Activated CD4-positive, alpha-beta memory T cell treated with anti-CD3 and anti-CD28 coated beads, Interleukin-2, amount 10 ng/mL, durations not matched to agents 7 days and 5 days (primary cell): ENCODE results near the gene MRPL34. TPM values are rescaled to one million over a fixed set of nuclear protein-coding genes. Genes with fewer than 3 reads are reported as not detected.
"Not testable (repeated sequence)": the region's sequence is repeated elsewhere in the genome, so short reads cannot be mapped to it uniquely, and the experiment has no call there.

Experiments
- CTCF ChIA-PET: fragments of 350-600 bp; sonication (Branson Sonifier 250); formaldehyde crosslinking; loops from one replicate; lab custom pipeline; 2021; ENCODE audit warnings: antibody characterized with exemption, inconsistent platforms; lab: Charles Lee
- POLR2A ChIA-PET: fragments of 350-600 bp; sonication (Branson Sonifier 250); formaldehyde crosslinking; loops from one replicate; lab custom pipeline; 2021; ENCODE audit warnings: antibody characterized with exemption; lab: Charles Lee
- DNase-seq: peaks from one replicate; pipeline ENCODE4 v3.0.0-alpha.2; 2020
- H3K27ac Mint-ChIP-seq: one replicate; pipeline ENCODE4 v1.8.0; 2021; ENCODE audit warnings: mild to moderate bottlenecking, mixed read lengths
- H3K27me3 Mint-ChIP-seq: one replicate; pipeline ENCODE4 v1.8.0; 2021; ENCODE audit warnings: mixed read lengths
- H3K36me3 Mint-ChIP-seq: one replicate; pipeline ENCODE4 v1.8.0; 2021; ENCODE audit warnings: low read depth, mixed read lengths
- H3K4me1 Mint-ChIP-seq: one replicate; pipeline ENCODE4 v1.8.0; 2021; ENCODE audit warnings: mixed read lengths
- H3K4me3 Mint-ChIP-seq: one replicate; pipeline ENCODE4 v1.8.0; 2021; ENCODE audit warnings: mild to moderate bottlenecking, mixed read lengths
- H3K9me3 Mint-ChIP-seq: one replicate; pipeline ENCODE4 v1.8.0; 2021; ENCODE audit warnings: mixed read lengths
- total RNA-seq, 2 experiments: library from RNA; stranded (reverse); gene quantifications; one replicate each; pipeline ENCODE4 v1.2.3, GENCODE V29; 2021

The MRPL34 gene
- total RNA-seq, 2 experiments from 2014 or later, result 82.8 to 98.3 TPM

DNA sequence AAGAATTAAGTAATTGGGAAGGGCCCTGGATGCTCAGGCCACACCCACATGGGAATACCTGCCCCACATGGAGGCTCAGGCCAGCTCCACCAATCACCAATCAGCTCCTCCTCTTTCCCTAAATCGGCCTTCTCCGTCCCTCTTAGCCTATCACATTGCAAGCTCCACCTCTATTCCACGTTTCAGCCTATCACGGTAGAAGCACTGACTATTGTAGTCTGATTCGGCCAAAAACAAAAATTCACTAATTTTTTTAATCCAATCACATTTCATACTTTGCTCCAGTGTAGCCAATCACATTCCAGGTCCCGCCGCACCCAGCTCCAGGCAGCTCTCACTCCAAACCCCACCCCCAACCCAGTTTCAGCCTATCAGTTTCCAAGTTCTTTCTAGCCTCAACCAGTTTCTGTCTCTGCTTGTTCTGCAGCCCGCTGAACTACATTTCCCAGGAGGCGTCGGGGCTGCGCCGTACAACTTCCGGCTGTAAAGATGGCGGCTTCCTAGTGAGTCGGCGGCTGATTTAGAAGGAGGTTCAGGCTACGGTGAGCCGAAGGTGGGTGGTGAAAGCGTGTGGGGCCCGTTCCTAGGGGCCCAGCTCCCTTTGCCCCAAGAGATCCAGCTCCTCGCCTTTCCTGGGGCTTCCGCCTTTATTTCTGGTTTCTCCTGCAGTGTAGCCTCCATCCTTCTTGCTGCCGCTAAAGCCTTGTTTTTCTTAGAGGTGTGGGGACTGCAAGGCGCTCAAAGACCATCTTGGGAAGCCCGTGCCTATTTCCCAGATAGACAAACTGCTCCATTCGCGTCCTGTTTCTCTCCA, 38.5 kb upstream of the MRPL34 start, which contains the start of gene BABAM1:
Gene BABAM1 (plus strand): TSS at position 469 of the 814 bp plus-strand sequence. CDS start 1,364 bp downstream, outside the sequence.
- Mint-ChIP-seq H3K27me3 (no peaks in the 10 kb centered on the region), H3K4me1 (peaks cover 31% of the 10 kb centered on the region), H3K27ac (peak within 1 kb of the TSS; percentile 47), H3K9me3 (no peaks in the 10 kb centered on the region), H3K4me3 (peak within 1 kb of the TSS; percentile 85), H3K36me3 (peaks cover 9% of the 10 kb centered on the region)
- DNase-seq, result peak; percentile 97
- ChIA-PET POLR2A (interaction anchor here (0.5 to 4.2 kb wide), 19 partner anchors 8 to 919 kb away, joined by 3 to 26 read pairs (median 4); partner anchors contain the start of genes ANKLE1, BST2, CCDC124 and DDA1), CTCF (interaction anchor here (0.6 to 2.9 kb wide), 19 partner anchors 9 to 825 kb away, joined by 3 to 33 read pairs (median 4); partner anchors contain the start of genes ABHD8, ANKLE1, DDA1 and MRPL34)

GRCh38 chr19:17268754-17269153, 36.9 kb upstream of the MRPL34 start:
- no peak for DNase-seq
- Mint-ChIP-seq H3K27me3 (no peaks in the 10 kb centered on the region), H3K4me1 (peaks cover 28% of the 10 kb centered on the region), H3K36me3 (peaks cover 11% of the 10 kb centered on the region), H3K4me3 (peak overlapping the region; percentile 49), H3K9me3 (no peaks in the 10 kb centered on the region), H3K27ac (no peak overlapping the region)
- CTCF ChIA-PET, result interaction anchor here (0.7 to 2.9 kb wide), 5 partner anchors 14 to 496 kb away, joined by 3 to 33 read pairs (median 10); partner anchors contain the start of gene ANKLE1
- POLR2A ChIA-PET, result interaction anchor here (4.2 kb wide), 1 partner anchor 12 kb away, joined by 26 read pairs; the partner anchor contains the start of gene ANKLE1

- CTCF ChIA-PET, result not testable (repeated sequence)
Measured at GRCh38 chr19:17274892-17275291, 30.8 kb upstream of the MRPL34 start.

GRCh38 chr19:17275441-17276175, 30.1 kb upstream of the MRPL34 start:
- no peaks in the 10 kb centered on the region for H3K27me3 Mint-ChIP-seq
- POLR2A ChIA-PET, result interaction anchor here (1.0 kb wide), 1 partner anchor 11 kb away, joined by 3 read pairs; the partner anchor contains the start of gene USHBP1
- no peaks in the 10 kb centered on the region for H3K9me3 Mint-ChIP-seq
- peaks cover 34% of the 10 kb centered on the region for H3K36me3 Mint-ChIP-seq
- CTCF ChIA-PET, result no interaction called here
- H3K27ac Mint-ChIP-seq, result no peak overlapping the region
- H3K4me3 Mint-ChIP-seq, result no peak overlapping the region
- DNase-seq, result no peak
- H3K4me1 Mint-ChIP-seq, result peaks cover 2% of the 10 kb centered on the region

More at GRCh38 chr19:17274892-17275291, 30.8 kb upstream of the MRPL34 start:
- H3K27me3 Mint-ChIP-seq, H3K27ac Mint-ChIP-seq, H3K9me3 Mint-ChIP-seq, DNase-seq, POLR2A ChIA-PET, H3K4me1 Mint-ChIP-seq, H3K4me3 Mint-ChIP-seq: not testable (repeated sequence)
- H3K36me3 Mint-ChIP-seq, result peaks cover 37% of the 10 kb centered on the region

DNA sequence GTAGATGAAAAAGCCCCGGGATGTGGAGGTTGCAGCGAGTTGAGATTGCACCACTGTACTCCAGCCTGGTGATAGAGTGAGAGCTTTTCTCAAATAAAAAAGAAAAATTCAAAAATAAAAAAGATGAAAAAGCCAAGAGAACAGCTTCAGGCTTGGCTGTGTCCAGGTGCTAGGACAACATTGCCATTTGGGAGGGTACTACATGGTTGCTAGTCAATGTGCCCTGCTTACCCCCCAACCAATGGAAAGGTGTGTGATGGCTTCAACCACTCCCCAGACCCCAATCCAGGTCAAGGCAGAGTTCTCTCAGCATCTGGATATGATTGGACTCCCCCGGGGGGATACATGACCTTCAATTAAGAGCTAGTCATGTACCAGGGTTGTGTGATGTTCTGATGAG, 26.2 kb upstream of the MRPL34 start:
- no peak for DNase-seq
- ChIA-PET CTCF (interaction anchor here (0.6 to 5.4 kb wide), 3 partner anchors 13 to 22 kb away, joined by 3 to 64 read pairs (median 6); partner anchors contain the start of gene USHBP1), POLR2A (interaction anchor here (3.5 kb wide), 1 partner anchor 12 kb away, joined by 26 read pairs; the partner anchor contains the start of gene BABAM1)
- no peaks in the 10 kb centered on the region for H3K9me3 Mint-ChIP-seq
- H3K4me3 Mint-ChIP-seq, result no peak overlapping the region
- H3K27ac Mint-ChIP-seq, result peak overlapping the region; percentile 35
- peaks cover 14% of the 10 kb centered on the region for H3K4me1 Mint-ChIP-seq
- no peaks in the 10 kb centered on the region for H3K27me3 Mint-ChIP-seq
- peaks cover 29% of the 10 kb centered on the region for H3K36me3 Mint-ChIP-seq

DNA sequence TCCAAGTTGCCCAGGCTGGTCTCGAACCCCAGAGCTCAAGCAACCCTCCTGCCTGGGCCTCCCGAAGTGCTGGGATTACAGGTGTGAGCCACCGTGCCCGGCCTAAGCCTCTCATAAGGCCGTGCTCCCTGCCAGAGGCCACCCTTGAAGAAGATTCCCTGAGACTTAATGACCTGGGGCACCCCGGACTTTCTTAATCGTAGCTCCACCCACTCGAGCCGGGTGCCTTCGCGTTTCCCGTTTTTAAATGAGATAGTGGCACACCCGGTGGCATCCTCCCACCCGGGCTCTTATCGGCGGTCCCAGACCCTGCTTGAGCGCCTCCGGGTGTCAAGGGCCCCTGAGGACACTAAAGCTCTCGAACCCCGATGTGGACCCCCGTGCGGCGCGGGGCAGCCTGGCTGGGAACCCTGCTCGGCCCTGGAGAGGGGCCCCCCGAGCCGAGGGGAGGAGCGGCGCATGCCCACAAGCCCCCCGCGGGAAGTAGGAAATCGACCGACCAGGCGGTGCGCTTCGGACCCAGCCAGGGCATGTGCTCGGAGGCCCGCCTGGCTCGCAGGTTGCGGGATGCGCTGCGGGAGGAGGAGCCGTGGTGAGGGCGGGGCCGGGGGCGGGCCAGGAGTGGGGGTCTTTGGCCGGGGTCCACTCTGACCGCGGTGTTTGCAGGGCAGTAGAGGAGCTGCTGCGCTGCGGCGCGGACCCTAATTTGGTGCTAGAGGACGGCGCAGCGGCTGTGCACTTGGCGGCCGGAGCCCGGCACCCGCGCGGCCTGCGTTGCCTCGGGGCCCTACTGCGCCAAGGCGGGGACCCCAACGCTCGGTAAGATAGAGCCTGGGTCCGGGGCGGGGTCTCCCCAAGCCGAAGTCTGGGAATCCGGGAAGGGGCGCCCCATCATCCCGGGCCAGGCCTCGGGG, 24.0 kb upstream of the MRPL34 start, which contains the start of gene ANKLE1:
Gene ANKLE1 (plus strand): TSS at position 511 of the 914 bp plus-strand sequence. CDS start 20 bp downstream, at position 531.
- Mint-ChIP-seq H3K4me3 (peak within 1 kb of the TSS; percentile 85), H3K9me3 (no peaks in the 10 kb centered on the region), H3K27ac (peak within 1 kb of the TSS; percentile 75), H3K36me3 (peaks cover 20% of the 10 kb centered on the region), H3K27me3 (no peaks in the 10 kb centered on the region), H3K4me1 (peaks cover 14% of the 10 kb centered on the region)
- CTCF ChIA-PET, result interaction anchor here (0.7 to 5.4 kb wide), 8 partner anchors 10 to 67 kb away, joined by 3 to 64 read pairs (median 6); partner anchors contain the start of genes BABAM1, DDA1, USE1 and USHBP1
- POLR2A ChIA-PET, result interaction anchor here (0.8 to 3.5 kb wide), 12 partner anchors 8 to 205 kb away, joined by 3 to 26 read pairs (median 4); partner anchors contain the start of genes BABAM1, OCEL1 and USE1
- DNase-seq, result peak; percentile 59

DNA sequence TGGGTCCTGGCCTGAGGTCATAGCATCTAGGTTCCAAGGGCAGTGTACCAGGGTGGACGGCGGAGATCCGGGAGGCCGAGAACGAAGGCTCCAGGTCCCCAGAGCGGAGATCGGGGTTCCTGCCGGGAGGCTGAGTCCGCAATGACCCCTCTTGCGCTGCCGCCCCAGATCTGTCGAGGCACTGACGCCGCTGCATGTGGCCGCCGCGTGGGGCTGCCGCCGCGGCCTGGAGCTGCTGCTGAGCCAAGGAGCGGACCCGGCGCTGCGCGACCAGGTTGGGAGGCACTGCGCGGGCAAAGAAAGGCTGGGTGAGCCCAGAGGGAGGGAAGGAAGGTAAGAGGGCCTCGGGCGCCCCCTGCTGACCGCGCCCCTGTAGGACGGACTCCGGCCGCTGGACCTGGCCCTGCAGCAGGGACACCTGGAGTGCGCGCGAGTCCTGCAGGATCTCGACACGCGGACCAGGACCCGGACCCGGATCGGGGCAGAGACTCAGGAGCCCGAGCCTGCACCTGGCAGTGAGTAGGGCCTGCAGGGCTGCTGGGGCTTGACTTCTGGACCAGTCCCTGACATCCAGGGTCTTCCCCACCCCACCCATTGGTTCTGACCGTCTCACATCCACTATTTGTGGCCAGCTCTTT, 23.1 kb upstream of the MRPL34 start:
- H3K27ac Mint-ChIP-seq, result peak overlapping the region; percentile 75
- H3K4me1 Mint-ChIP-seq, result peaks cover 14% of the 10 kb centered on the region
- H3K27me3 Mint-ChIP-seq, result no peaks in the 10 kb centered on the region
- peak overlapping the region; percentile 85 for H3K4me3 Mint-ChIP-seq
- no peaks in the 10 kb centered on the region for H3K9me3 Mint-ChIP-seq
- peaks cover 11% of the 10 kb centered on the region for H3K36me3 Mint-ChIP-seq
- CTCF ChIA-PET, result interaction anchor here (0.7 to 5.4 kb wide), 10 partner anchors 9 to 214 kb away, joined by 3 to 64 read pairs (median 4); partner anchors contain the start of genes BABAM1, DDA1, USE1 and USHBP1
- DNase-seq, result peak; percentile 84
- POLR2A ChIA-PET, result interaction anchor here (1.0 to 3.5 kb wide), 9 partner anchors 10 to 206 kb away, joined by 3 to 26 read pairs (median 3); partner anchors contain the start of genes BABAM1, OCEL1 and USE1

- no peak overlapping the region for H3K27ac Mint-ChIP-seq
- no peaks in the 10 kb centered on the region for H3K9me3 Mint-ChIP-seq
- ChIA-PET POLR2A (interaction anchor here (1.3 kb wide), 1 partner anchor 69 kb away, joined by 3 read pairs; the partner anchor contains the start of gene USE1), CTCF (interaction anchor here (0.8 to 5.4 kb wide), 7 partner anchors 8 to 215 kb away, joined by 3 to 64 read pairs (median 7); partner anchors contain the start of genes BABAM1, DDA1 and USHBP1)
- H3K27me3 Mint-ChIP-seq, result no peaks in the 10 kb centered on the region
- peak overlapping the region; percentile 40 for H3K4me3 Mint-ChIP-seq
- DNase-seq, result no peak
- peaks cover 14% of the 10 kb centered on the region for H3K4me1 Mint-ChIP-seq
- H3K36me3 Mint-ChIP-seq, result peaks cover 10% of the 10 kb centered on the region
Measured at GRCh38 chr19:17283504-17283996, 22.1 kb upstream of the MRPL34 start.

DNA sequence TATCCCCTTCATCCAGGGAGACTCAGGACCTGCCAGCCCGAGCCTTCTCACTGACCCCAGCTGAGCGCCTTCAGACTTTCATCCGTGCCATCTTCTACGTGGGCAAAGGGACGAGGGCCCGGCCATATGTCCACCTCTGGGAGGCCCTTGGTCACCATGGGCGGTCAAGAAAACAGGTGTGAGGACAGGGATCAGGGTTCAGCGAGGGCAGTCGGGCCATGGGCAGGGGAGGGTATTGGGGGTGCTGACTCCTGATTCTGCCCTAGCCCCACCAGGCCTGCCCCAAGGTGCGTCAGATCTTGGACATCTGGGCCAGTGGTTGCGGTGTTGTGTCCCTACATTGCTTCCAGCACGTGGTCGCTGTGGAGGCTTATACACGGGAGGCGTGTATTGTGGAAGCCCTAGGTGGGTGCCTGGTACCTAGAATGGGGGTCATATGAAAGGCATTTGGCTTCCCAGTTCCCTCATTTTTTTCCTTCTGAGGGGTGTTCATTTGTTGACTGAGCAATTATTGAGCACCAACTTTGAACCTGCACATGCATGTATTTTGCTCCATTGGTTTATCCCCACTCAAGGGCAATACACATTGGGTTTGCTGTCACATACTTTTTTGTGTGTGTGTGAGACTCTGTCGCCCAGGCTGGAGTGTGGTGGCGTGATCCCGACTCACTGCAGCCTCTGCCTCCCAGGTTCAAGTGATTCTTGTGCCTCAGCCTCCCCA, 20.1 kb upstream of the MRPL34 start:
- H3K27me3 Mint-ChIP-seq, result peaks cover 3% of the 10 kb centered on the region
- peaks cover 10% of the 10 kb centered on the region for H3K36me3 Mint-ChIP-seq
- no peak overlapping the region for H3K27ac Mint-ChIP-seq
- DNase-seq, result no peak
- H3K4me3 Mint-ChIP-seq, result no peak overlapping the region
- H3K4me1 Mint-ChIP-seq, result peaks cover 12% of the 10 kb centered on the region
- ChIA-PET POLR2A (no interaction called here), CTCF (interaction anchor here (0.8 kb wide), 1 partner anchor 234 kb away, joined by 3 read pairs; no protein-coding TSS in a partner anchor)
- no peaks in the 10 kb centered on the region for H3K9me3 Mint-ChIP-seq

DNA sequence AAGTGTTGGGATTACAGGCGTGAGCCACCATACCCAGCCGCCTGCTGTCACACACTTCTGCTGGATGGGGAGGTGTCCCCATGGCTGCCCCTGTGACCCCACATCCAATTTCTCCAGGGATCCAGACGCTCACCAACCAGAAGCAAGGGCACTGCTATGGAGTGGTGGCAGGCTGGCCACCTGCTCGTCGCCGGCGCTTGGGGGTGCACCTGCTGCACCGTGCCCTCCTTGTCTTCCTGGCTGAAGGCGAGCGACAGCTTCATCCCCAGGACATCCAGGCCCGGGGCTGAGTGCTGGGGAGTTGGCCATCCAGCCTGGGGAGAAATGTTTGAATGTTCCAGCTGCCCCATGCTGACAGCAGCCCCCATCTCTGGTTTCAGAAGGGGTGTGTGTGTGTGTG, 19.4 kb upstream of the MRPL34 start:
- Mint-ChIP-seq H3K27me3 (peaks cover 3% of the 10 kb centered on the region), H3K27ac (no peak overlapping the region), H3K4me3 (no peak overlapping the region), H3K36me3 (peaks cover 10% of the 10 kb centered on the region), H3K4me1 (peaks cover 10% of the 10 kb centered on the region), H3K9me3 (no peaks in the 10 kb centered on the region)
- POLR2A ChIA-PET, result no interaction called here
- no peak for DNase-seq
- CTCF ChIA-PET, result no interaction called here
